ENCODE data around the gene GPR61.

The GPR61 gene

GRCh38 chr1:109539676-109540075, at the start of gene GPR61:
GPR61 (plus strand) TSS chr1:109539872; CDS start chr1:109543023, 3,151 bp downstream.
- no peak for DNase-seq

GRCh38 chr1:109490029-109490933, 49.4 kb upstream of the GPR61 start:
- peak; percentile 68 for DNase-seq

- no peak for DNase-seq
Measured at GRCh38 chr1:109490934-109491302, 48.8 kb upstream of the GPR61 start.

- DNase-seq = no peak
Measured at GRCh38 chr1:109491372-109491771, 48.3 kb upstream of the GPR61 start.

GRCh38 chr1:109492779-109493178, 46.9 kb upstream of the GPR61 start:
- no peak for DNase-seq

- no peak for DNase-seq
Measured at GRCh38 chr1:109493227-109493626, 46.4 kb upstream of the GPR61 start.

- peak; percentile 87 for DNase-seq
Measured at GRCh38 chr1:109493805-109494539, 45.7 kb upstream of the GPR61 start, which contains the start of gene CYB561D1. CYB561D1 (plus strand) TSS chr1:109494094; CDS start chr1:109494140, 46 bp downstream.

GRCh38 chr1:109495738-109496137, 43.9 kb upstream of the GPR61 start:
- DNase-seq = no peak

GRCh38 chr1:109497449-109498160, 42.1 kb upstream of the GPR61 start:
- no peak for DNase-seq

- DNase-seq = peak; percentile 46
Measured at GRCh38 chr1:109498161-109498801, 41.4 kb upstream of the GPR61 start.

GRCh38 chr1:109499081-109499480, 40.6 kb upstream of the GPR61 start:
- DNase-seq = no peak

GRCh38 chr1:109499661-109500536, 39.8 kb upstream of the GPR61 start:
- DNase-seq = peak; percentile 32

GRCh38 chr1:109500941-109501381, 38.7 kb upstream of the GPR61 start:
- DNase-seq = no peak

- DNase-seq = no peak
Measured at GRCh38 chr1:109501644-109502363, 37.9 kb upstream of the GPR61 start.

GRCh38 chr1:109502364-109502851, 37.3 kb upstream of the GPR61 start:
- peak; percentile 19 for DNase-seq

GRCh38 chr1:109503935-109504334, 35.7 kb upstream of the GPR61 start:
- DNase-seq = no peak

GRCh38 chr1:109504974-109505373, 34.7 kb upstream of the GPR61 start:
- DNase-seq = no peak

- no peak for DNase-seq
Measured at GRCh38 chr1:109508001-109508872, 31.4 kb upstream of the GPR61 start.

GRCh38 chr1:109508873-109509175, 30.8 kb upstream of the GPR61 start:
- no peak for DNase-seq

Measured in activated T-cell treated with anti-CD3 and anti-CD28 coated beads for 4 hours (primary cell).